Prostate gland (tissue), 2 donors: Measurements from ENCODE around the gene SHF.

Source experiments
- POLR2A ChIP-seq: fragments of 450-650 bp; IDR thresholded peaks from one replicate; pipeline ENCODE4 v1.6.1; 2016; ENCODE audit warnings: antibody characterized with exemption, mild to moderate bottlenecking
- POLR2AphosphoS5 ChIP-seq: sonication (generic); formaldehyde crosslinking; IDR thresholded peaks from one replicate; pipeline ENCODE4 v1.6.1; 2017; ENCODE audit warnings: antibody characterized with exemption
- TF ChIP-seq, protein P1 (sequence below), 4 experiments: fragments of 200-600 bp in 2 of 4; fragments of 450-650 bp in 2 of 4; sonication (generic) in 2 of 4; IDR thresholded peaks; 1 replicate in 3 of 4; 2 replicates in 1 of 4; pipeline ENCODE4 v1.5.1; 2016 to 2019; ENCODE audit warnings: antibody characterized with exemption in 4 of 4, mild to moderate bottlenecking in 2 of 4, moderate library complexity in 2 of 4

DNA sequence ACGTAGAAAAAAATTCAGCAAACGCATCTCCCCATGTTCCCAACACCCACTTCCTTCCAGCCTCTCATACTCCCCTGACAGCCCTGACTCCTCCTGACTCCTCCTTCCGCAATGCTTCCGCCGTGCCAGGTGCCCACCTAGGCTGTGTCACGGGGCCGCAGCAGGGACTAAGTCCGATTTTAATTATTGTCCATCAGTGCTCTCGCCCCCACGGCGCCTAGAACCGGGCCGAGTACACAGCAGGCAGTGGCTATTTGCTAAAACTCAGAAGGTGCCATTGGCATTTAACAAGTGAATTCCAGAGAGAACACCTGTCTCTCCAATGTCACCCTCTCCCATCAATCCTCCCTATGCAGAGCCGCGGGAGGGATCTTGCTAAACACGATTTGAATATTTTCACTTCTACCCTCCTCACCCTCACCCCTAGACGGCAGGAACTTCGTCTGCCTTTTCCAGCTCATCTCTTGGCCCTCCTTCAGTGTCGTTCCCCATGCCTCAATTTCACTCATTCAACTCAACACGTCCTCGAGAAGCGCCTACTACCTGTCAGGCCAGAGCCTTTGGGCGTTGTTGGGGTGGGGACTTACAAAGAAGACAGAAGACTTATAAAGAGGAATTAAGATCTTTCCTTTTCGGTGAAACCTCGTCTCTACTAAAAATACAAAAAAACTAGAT lies 11.5 kb upstream of the SHF start:
- TF ChIP-seq, protein P1, sequence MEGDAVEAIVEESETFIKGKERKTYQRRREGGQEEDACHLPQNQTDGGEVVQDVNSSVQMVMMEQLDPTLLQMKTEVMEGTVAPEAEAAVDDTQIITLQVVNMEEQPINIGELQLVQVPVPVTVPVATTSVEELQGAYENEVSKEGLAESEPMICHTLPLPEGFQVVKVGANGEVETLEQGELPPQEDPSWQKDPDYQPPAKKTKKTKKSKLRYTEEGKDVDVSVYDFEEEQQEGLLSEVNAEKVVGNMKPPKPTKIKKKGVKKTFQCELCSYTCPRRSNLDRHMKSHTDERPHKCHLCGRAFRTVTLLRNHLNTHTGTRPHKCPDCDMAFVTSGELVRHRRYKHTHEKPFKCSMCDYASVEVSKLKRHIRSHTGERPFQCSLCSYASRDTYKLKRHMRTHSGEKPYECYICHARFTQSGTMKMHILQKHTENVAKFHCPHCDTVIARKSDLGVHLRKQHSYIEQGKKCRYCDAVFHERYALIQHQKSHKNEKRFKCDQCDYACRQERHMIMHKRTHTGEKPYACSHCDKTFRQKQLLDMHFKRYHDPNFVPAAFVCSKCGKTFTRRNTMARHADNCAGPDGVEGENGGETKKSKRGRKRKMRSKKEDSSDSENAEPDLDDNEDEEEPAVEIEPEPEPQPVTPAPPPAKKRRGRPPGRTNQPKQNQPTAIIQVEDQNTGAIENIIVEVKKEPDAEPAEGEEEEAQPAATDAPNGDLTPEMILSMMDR (IDR thresholded peaks at IDR 0.05), result no peak
- no peak for TF ChIP-seq POLR2AphosphoS5
- TF ChIP-seq POLR2A, result no peak
